GM12878 (cell line): ENCODE measurements around the gene CDH20.

Experiments
- ASH2L ChIP-seq: fragments of 300-600, 200-600 bp; sonication (generic); IDR thresholded peaks from 2 replicates; pipeline ENCODE4 v1.6.1; 2017; ENCODE audit warnings: low read depth, mild to moderate bottlenecking, borderline replicate concordance
- CREB1 ChIP-seq: IDR thresholded peaks from 2 replicates; pipeline ENCODE4 v1.6.1; 2012; ENCODE audit warnings: low read depth, mild to moderate bottlenecking, inconsistent platforms
- CTCF ChIP-seq, 3 experiments: IDR thresholded peaks in 2 of 3; conservative IDR thresholded peaks in 1 of 3; 2 replicates each; pipeline ENCODE4 v1.5.1; 2011; ENCODE audit warnings: low read depth in 3 of 3, low read length in 3 of 3, mild to moderate bottlenecking in 3 of 3, control low read depth in 2 of 3, moderate library complexity in 2 of 3, inconsistent platforms in 1 of 3, mixed read lengths in 1 of 3; ENCODE audit not compliant: control insufficient read depth in 2 of 3, insufficient read depth in 1 of 3; ENCODE audit errors: extremely low read depth in 1 of 3
- EGR1 ChIP-seq, 2 experiments: IDR thresholded peaks; 1 replicate in 1 of 2; 2 replicates in 1 of 2; pipeline ENCODE4 v1.6.1; 2011 to 2012; ENCODE audit warnings: low read depth in 2 of 2, low read length in 2 of 2, borderline replicate concordance in 1 of 2, mild to moderate bottlenecking in 1 of 2, moderate library complexity in 1 of 2
- EZH2 ChIP-seq: IDR thresholded peaks from 2 replicates; pipeline ENCODE4 v1.6.1; 2012; ENCODE audit warnings: low read depth, mild to moderate bottlenecking, control low read depth, inconsistent platforms, low read length, borderline replicate concordance; ENCODE audit not compliant: control insufficient read depth
- FOS ChIP-seq: IDR thresholded peaks from 3 replicates; pipeline ENCODE4 v1.6.1; 2011; ENCODE audit warnings: borderline replicate concordance; ENCODE audit not compliant: insufficient read length; ENCODE audit errors: extremely low read depth
- NR2C2 ChIP-seq: IDR thresholded peaks from 2 replicates; pipeline ENCODE4 v1.6.1; 2011; ENCODE audit warnings: borderline replicate concordance, low read depth; ENCODE audit not compliant: control insufficient read depth, insufficient read length
- POLR2AphosphoS5 ChIP-seq: IDR thresholded peaks from 2 replicates; pipeline ENCODE4 v1.6.1; 2011; ENCODE audit warnings: mild to moderate bottlenecking, low read length, inconsistent platforms
- SIN3A ChIP-seq: IDR thresholded peaks from 2 replicates; pipeline ENCODE4 v1.6.1; 2012; ENCODE audit warnings: low read depth, low read length, improper control_type of control experiment
- SRF ChIP-seq, 2 experiments: IDR thresholded peaks; 2 replicates each; pipeline ENCODE4 v1.6.1; 2011; ENCODE audit warnings: low read depth in 2 of 2, low read length in 2 of 2, mild to moderate bottlenecking in 1 of 2, moderate library complexity in 1 of 2
- SUZ12 ChIP-seq: fragments of 200-600 bp; sonication (generic); IDR thresholded peaks from one replicate; pipeline ENCODE4 v1.6.1; 2018; ENCODE audit warnings: antibody characterized with exemption, mild to moderate bottlenecking; ENCODE audit not compliant: unreplicated experiment
- TBL1XR1 ChIP-seq: IDR thresholded peaks from 2 replicates; pipeline ENCODE4 v1.6.1; 2012; ENCODE audit warnings: low read depth, low read length, improper control_type of control experiment
- TF ChIP-seq, protein P1 (sequence below): IDR thresholded peaks from 2 replicates; pipeline ENCODE4 v1.6.1; 2011; ENCODE audit warnings: low read depth, mild to moderate bottlenecking, low read length, moderate library complexity, borderline replicate concordance; ENCODE audit errors: extremely low read depth

GRCh38 chr18:61531891-61532290, 198.7 kb downstream of the CDH20 start:
- TF ChIP-seq SUZ12 (no peak), CTCF (IDR thresholded peaks at IDR 0.05 in 2 of 3, conservative IDR thresholded peaks at IDR 0.05 in 1 of 3; ENCODE audit: control insufficient read depth in 2 of 3, extremely low read depth in 1 of 3, insufficient read depth in 1 of 3, low read depth in 3 of 3, low read length in 3 of 3) (no peak), ASH2L (no peak), SRF (IDR thresholded peaks at IDR 0.05; ENCODE audit: low read depth in 2 of 2, low read length in 2 of 2) (no peak), POLR2AphosphoS5 (no peak), EZH2 (no peak), NR2C2 (no peak), FOS (no peak), CREB1 (no peak), EGR1 (IDR thresholded peaks at IDR 0.05; ENCODE audit: borderline replicate concordance in 1 of 2, low read depth in 2 of 2, low read length in 2 of 2) (no peak), SIN3A (no peak), TBL1XR1 (no peak)
- TF ChIP-seq, protein P1, sequence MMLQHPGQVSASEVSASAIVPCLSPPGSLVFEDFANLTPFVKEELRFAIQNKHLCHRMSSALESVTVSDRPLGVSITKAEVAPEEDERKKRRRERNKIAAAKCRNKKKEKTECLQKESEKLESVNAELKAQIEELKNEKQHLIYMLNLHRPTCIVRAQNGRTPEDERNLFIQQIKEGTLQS: no peak
